G401 (cell line): ENCODE results near the gene DNAJC8. TPM values are rescaled to one million over a fixed set of nuclear protein-coding genes. Genes with fewer than 3 reads are reported as not detected.

ENCODE experiments used
- DNase-seq: peaks from one replicate; pipeline ENCODE4 v3.0.0-alpha.2; 2015; ENCODE audit warnings: low spot score
- in situ Hi-C: cut with HindIII; loops from 2 replicates; pipeline ENCODE4 v1.10.0; 2016; ENCODE audit warnings: low sequenced_read_pairs, mixed read lengths
- total RNA-seq: library from RNA; depleted of rRNA; stranded (reverse); fragments of >200 nt; shearing (Covaris generic); gene quantifications from 2 replicates; pipeline ENCODE4 v1.2.3, GENCODE V29; 2014

Gene DNAJC8
- total RNA-seq, 1 experiment from 2014 or later, result 220 TPM

DNA sequence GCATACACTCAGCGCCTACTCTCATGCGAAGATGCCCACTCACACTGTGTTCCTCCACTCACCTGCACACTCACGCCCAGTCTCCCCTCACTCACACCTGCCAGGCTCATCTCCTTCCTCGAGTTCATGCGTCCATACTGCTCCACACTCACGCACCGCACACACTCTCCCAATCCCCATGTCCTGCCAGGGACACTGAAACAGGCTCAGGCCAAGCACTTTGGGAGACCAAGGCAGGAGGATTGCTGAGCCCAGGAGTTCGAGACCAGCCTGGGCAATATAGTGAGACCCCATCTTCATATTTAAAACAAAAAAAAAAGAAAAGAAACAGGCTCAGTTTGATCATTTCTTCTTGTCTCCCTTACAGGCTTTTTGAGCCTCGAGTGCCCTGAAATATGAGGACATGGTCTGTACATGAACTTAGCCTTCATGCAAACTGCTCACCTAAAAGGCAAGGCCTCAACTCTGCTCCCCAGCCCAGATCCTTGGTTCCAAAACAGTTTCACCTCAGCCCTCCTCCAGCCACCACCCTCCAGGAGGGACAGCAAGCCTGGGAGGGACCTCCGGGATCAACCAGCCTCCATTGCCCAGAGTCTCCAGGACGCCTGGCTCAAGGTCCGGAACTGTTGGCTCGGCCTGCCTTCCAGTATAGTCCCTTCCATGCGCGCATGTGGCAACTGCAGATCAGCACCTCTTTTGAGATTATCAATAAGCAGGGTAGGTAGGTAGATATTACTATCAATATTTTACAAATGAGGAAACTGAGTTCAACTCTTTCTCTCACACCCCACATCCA lies 53.9 kb downstream of the DNAJC8 start:
- in situ Hi-C loops, result no loop called here
- DNase-seq, result no peak

DNA sequence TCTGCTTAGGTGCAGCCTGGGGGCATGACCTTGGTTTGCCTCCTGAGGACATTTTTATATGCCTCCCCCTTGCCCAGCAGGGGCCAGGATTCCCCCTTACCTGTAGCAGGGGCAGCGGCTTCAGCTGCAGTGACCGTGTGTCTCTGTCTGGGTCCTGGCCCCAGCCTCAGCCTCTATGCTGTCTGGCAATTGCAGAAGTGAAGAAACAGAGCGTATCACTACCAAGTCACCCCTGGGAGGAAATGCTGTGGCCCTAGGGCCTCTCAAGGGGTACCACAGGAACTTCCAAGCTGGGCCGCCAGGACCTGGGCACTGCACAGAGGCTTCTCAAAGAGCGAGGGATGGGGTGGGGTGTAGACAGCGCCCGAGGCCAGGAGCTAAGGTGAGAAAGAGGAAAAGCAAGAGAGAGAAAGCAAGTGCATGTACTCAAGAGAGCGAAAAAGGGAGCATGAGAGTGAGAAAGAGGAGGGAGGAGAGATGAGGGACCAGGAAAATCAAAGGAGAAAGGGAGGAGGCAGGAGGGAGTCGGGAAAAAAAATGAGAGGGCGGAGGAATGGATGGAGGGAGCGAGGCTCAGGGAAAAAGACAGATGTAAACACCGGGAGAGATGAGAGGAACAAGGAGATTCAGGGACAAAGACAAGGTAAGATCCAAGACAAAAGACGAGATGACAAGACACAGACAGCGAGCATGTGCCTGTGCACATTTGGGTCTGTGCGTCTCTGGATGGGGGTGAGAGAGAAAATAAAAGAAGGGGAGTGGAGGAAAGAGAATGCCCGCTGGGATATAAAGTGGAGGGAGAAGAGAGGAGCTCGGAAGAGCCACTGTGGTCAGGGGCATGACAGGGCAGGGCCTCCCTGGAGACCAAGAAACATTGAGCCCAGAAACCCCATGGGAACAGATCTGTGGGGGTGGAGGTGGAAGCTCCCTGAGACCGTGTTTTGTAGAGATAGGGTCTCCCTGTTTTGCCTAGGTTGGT lies 56.0 kb downstream of the DNAJC8 start, which contains the start of gene PTAFR:
Gene PTAFR, minus strand, starts transcription at position 199 of the 979 bp plus-strand sequence. CDS start 25,669 bp downstream, outside the sequence.
- DNase-seq, result no peak
- in situ Hi-C loops, result no loop called here

DNA sequence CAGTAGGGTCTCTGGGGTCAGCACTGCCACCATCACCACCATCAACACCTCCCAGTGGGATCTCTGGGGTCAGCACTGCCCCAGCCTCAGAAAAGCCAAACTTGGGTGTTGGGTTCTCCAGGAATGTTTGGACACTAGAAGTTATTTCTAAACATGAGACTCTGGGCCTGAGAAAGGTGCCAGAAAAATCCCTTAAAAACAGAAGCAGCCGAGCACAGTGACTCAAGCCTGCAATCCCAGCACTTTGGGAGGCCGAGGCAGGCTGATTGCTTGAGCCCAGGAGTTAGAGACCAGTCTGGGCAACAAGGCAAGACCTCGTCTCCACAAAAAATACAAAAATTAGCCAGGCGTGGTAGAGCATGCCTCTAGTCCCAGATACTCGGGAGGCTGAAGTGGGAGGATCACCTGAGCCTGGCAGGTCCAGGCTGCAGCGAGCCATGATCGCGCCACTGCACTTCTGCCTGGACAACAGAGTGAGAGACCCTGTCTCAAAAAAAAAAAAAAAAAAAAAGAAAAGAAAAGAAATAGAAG lies 56.8 kb downstream of the DNAJC8 start:
- in situ Hi-C loops, result no loop called here
- no peak for DNase-seq

DNA sequence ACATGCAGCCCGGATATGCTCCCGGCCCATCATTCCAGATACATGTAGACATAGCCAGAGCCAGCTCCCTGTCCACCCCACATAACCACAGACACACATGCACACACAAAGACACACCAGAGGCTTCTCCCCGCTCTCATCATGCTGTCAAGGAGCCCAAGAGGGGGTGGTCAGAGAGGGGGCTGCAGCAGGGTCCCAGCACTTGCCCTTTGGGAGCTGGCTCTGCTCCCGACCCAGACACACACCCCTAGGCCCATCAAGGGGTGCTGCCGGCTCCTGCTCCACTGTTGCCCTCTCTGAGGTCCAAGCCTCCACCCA lies 58.9 kb downstream of the DNAJC8 start:
- no peak for DNase-seq
- in situ Hi-C loops, result no loop called here

DNA sequence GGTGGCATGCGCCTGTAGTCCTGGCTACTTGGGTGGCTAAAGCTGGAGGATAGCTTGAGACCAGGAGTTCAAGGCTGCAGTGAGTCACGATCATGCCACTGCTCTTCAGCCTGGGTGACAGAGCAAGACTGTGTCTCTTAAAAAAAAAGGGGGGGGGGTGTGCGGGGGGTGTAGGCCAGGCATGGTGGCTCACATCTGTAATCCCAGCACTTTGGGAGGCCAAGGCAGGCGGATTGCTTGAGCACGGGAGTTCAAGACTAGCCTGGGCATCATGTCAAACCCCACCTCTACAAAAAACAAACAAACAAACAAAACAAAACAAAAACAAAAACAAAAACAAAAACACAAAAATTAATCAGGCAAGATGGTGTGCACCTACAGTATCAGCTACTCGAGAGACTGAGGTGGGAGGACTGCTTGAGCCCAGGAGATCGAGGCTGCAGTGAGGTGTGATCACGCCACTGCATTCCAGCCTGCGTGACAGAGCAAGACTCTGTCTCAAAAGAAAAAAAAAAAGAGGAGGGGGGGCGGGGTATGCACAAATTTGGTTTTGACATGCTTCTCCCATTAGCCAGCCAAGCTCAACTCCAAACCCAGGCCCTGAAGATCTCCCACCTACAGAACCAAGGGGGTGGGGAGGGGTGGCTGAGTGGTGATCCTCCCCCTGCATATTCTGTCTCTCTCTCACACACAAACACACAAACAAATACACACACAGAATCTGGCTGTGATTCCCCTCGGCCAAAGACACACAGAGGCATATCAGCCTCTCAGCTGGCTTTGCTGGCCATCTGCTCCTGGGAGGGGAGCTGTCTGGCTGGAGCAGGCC lies 59.5 kb downstream of the DNAJC8 start:
- no peak for DNase-seq
- in situ Hi-C loops, result no loop called here

DNA sequence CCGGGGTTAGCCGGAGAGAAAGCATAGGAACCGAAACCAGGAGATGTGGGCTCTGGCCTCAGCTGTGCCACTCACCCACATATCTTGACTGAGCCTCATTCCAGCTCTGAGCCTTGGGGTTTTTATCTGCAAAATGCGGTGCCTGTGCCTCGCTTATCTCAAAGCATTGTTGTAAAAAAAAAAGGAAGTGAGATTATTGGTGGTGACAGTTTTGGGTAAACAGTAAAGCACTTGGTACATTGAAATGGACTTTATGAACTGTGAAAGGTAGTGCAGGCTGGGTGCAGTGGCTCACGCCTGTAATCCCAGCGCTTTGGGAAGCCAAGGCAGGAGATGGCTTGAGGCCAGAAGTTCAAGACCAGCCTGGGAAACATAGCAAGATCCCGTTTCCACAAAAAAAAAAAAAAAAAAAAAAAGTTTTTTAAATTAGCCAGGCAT lies 60.1 kb downstream of the DNAJC8 start:
- no peak for DNase-seq
- in situ Hi-C loops, result no loop called here

DNA sequence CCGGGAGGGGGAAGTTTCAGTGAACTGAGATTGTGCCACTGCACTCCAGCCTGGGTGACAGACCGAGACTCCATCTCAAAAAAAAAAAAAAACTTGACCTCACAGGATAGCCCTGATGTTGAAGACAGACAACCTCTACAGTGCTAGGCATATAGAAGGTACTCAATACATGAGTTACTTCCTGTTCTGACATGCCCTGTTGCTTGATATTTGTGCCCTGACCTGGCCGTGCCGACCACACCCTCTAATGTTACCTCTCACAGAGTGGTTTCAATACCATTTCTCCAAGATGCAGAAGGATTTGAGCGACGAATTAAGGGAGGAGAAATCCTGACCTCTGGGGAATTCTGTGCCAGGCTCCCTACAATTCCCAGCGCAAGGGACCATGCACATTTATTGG lies 61.6 kb downstream of the DNAJC8 start:
- in situ Hi-C loops, result no loop called here
- no peak for DNase-seq

DNA sequence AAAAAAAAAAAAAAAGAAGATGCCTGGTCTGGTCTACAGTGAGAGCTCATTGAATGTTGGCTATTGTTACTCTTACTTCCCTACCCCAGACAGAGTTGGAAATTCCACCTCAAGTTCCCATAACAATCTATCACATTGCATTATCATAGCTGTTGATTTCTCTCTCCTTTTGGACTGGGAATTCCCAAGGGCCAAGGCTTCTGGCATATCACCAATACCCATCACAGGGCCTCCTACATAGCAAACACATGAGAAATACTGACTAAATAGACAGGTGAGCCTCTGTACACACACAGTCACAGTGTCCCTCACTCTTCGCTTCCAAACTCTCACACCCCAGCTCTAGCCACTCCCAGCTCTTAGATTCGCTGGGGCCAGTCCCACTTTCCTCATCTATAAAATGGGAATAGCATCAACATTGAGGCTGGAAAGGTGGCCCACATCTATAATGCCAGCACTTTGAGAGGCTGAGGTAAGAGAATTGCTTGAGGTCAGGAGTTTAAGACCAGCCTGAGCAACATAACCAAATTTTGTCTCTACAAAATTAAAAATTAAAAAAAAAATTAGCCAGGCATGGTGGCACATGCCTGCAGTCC lies 62.7 kb downstream of the DNAJC8 start:
- in situ Hi-C loops, result no loop called here
- no peak for DNase-seq

DNA sequence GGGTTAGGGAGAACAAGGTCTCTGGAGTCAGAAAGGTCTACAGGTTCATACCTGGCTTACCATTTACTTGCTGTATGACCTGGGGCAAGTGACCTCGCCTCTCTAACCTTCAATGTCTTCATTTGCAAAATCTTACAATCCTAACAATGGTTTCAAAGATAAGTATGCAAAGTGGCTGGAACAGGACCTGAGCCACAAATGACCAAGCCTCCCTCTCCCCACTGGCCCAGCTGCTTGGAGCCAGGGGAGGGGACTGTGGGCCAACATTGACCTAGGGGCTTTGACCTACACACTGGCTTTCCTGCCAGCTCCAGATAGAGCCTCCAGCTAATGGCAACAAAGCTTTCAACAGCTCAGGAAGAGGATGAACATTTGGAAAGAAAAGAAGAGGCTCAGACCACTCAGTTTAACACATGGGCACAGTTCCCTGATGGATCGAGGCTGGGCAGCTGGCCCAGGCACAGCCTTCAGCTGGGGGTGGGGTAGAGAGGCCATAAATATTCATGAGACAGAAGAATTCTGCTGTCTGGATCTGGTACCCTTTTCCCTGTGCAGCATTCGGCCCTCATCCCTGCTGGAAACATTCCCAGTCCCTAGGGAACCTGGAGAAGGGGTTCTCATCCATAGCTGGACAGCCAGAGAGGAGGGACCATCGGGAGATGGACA lies 69.2 kb downstream of the DNAJC8 start:
- in situ Hi-C loops, result no loop called here

DNA sequence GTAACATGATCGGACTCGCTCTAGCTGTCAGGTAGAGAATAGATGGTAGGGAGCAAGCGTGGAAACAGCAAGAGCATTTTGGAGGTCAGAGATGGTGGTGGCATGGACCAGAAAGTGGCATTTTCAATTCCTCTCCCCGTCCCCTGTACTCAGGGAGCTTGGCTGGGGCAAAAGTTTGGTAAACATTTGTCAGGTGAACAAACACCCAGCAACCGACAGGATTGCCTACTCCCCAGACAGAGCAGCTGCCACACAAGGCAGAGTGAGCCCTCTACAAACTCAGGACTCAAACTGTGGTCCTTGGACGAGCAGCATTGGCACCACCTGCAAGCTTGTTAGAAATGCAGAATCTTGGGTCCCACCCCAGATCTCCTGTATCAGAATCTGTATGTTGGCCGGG lies 70.7 kb downstream of the DNAJC8 start:
- in situ Hi-C loops, result no loop called here
- no peak for DNase-seq

More for the DNA sequence above, 69.2 kb downstream of the DNAJC8 start:
- DNase-seq, result no peak

DNA sequence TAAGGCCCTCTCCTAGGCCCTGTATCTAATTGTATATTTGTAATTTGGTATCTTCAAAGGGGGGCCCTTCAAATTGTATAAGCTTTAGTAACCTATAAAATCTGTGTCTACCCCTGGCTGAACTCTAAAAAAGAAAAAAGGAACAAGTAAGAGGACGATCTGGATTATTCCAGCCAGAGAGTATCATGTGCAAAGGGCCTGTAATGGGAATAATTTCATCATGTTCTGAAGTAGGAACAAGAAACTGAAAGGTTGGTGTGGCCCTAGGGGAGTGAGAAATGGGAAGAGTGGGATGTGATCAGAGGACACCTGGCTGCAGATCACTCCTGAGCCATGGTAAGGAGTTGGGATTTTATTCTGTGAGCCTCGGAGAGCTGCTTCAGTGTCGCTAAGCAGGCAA lies 71.1 kb downstream of the DNAJC8 start:
- no peak for DNase-seq

DNA sequence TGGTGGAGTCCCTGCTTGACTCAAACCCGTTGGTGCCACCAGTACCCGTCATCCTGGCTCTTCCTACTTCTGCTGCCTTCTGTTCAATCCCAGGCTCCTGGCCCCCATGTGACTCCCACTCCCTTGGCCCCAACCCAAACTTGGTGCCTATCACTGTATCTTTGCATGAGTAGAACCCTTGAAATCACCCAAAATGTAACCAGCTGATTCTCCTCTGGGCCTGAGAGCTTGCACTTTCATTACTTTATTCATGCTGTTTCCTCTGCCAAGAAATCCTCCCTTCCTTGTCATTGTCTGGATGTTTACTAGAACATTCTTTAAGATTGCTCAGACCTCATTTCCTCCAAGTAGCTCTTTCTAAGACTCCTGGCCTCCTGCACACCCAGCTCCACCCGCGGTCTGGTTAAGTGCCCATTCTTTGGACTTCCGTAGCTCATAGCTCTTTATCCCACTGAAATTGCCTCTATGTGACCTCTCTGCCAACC lies 72.0 kb downstream of the DNAJC8 start:
- in situ Hi-C loops, result no loop called here
- no peak for DNase-seq

More for the DNA sequence above, 71.1 kb downstream of the DNAJC8 start:
- in situ Hi-C loops, result no loop called here

DNA sequence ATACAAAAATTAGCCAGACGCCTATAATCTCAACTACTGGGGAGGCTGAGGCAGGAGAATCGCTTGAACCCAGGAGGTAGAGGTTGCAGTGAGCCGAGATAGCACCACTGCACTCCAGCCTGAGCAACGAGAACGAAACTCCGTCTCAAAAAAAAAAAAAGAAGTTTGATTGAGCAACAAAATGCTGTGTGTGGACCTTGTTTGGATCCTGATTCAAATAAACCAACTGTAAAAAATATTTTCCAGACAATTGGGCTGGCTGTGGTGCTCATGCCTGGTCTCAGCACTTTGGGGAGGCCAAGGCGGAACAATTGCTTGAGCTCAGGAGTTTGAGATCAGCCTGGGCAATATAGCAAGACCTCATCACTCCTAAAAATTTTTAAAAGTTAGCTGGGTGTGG lies 73.1 kb downstream of the DNAJC8 start:
- in situ Hi-C loops, result no loop called here
- DNase-seq, result no peak

DNA sequence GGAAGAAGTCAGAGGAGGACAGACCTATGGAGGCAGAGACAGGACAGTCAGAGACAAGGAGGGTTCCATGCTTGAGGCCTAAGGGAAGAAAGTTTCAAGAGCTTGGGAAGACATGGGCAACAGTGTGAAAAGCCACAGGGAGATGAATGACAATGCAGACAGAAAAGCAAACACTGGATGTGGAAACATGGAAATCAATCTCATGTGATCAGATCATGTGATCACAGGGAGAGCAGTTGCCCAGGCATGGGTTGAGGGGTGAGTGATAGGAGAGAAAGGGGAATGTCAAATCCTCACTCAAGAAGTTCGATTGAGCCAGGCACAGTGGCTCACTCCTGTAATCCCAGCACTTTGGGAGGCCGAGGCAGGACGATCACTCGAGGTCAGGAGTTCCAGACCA lies 73.6 kb downstream of the DNAJC8 start:
- in situ Hi-C loops, result no loop called here

DNA sequence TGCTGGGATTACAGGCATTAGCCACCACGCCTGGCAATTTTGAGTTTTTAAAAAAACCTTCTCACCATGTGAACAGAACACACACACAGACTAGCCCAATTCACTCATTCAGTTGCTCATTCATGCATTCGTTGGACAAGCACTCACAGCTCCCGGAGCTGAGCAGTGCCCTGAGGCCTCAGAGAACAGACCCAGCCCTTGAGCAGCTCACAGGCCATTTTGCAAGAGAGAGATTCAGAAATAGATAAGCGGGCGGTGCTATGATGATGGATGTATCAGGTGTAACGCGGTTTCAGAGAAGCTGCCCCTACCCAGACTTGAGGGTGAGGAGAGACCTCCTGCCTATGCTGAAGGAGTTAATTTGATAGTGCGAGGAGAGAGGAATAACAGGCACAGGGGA lies 74.9 kb downstream of the DNAJC8 start:
- DNase-seq, result no peak
- in situ Hi-C loops, result no loop called here

More for the DNA sequence above, 73.6 kb downstream of the DNAJC8 start:
- DNase-seq, result no peak

DNA sequence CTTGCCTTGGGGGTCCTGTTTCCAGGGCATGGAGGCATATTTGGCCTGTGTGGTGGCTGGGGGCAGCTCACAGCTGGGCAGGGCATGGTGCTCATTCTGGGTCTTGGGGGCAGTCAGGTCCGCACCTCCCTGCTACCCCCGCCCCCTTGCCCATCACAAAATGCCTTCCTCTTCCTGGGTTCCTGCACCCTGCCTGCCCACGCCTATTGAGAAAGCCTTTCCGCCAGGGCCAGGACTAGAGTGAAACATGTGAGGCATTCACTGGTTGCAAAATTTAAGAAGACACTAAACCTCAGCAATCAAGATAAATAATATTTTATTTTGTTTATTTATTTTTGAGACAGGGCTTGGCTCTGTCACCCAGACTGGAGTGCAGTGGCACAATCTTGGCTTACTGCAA lies 76.0 kb downstream of the DNAJC8 start:
- DNase-seq, result no peak
- in situ Hi-C loops, result no loop called here

DNA sequence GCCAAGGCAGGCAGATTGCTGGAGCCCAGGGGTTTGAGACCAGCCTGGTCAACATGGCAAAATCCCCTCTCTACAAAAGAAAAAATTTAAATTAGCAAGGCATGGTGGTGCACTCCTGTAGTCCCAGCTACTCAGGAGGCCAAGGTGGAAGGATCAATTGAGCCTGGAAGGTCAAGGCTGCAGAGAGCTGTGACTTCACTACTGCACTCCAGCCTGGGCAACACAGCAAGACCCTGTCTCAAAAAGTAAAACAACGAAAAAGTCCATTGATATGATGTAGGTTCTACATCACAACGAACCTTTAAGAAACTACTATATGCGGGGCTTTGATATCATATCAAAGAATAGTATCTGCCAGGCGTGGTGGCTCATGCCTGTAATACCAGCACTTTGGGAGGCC lies 77.2 kb downstream of the DNAJC8 start:
- in situ Hi-C loops, result no loop called here
- no peak for DNase-seq

DNA sequence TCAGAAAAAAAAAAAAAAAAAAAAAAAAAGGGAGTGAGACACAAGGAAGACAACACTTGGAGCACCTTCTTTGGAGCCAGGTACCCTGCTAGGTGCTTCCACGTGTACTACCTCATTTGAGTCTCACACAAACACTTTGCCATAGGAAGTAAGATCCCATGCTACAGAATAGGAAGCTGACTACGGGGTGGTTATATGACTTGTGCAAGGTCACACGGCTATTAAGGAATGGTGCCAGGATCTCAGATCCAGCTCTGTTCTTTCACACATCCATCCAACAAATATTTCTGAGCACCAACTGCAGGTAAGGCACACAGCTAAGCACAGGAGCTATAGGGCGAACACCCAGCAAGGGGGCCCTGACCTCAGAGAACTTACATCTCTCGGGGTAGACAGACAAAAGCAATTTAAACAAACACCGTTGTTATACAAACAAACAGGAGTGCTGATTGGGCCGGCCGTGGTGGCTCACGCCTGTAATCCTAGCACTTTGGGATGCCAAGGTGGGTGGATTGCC lies 78.7 kb downstream of the DNAJC8 start:
- in situ Hi-C loops, result no loop called here
- no peak for DNase-seq
